Adipocyte (in vitro differentiated cells): ENCODE data around the gene ANKRD40.

Experiments used
- DNase-seq: peaks from one replicate; pipeline ENCODE4 v3.0.0-alpha.2; 2015; ENCODE audit warnings: low read depth
- H3K27me3 ChIP-seq: replicated peaks from 2 replicates; pipeline ENCODE4 v1.7.0; 2013; ENCODE audit warnings: mild to moderate bottlenecking, low read length, moderate library complexity; ENCODE audit not compliant: control insufficient read depth, insufficient read depth
- H3K36me3 ChIP-seq: 2 replicates; pipeline ENCODE4 v1.7.0; 2013; ENCODE audit warnings: low read length, mild to moderate bottlenecking, moderate library complexity; ENCODE audit not compliant: control insufficient read depth, insufficient read depth, severe bottlenecking
- H3K4me1 ChIP-seq: 2 replicates; pipeline ENCODE4 v1.7.0; 2013; ENCODE audit warnings: mild to moderate bottlenecking, low read length, moderate library complexity; ENCODE audit not compliant: control insufficient read depth, insufficient read depth
- H3K4me3 ChIP-seq: 2 replicates; pipeline ENCODE4 v1.7.0; 2013; ENCODE audit warnings: mild to moderate bottlenecking, low read length, moderate library complexity
- H3K9ac ChIP-seq: 2 replicates; pipeline ENCODE4 v1.7.0; 2013; ENCODE audit warnings: mild to moderate bottlenecking, low read length, moderate library complexity
- H3K9me3 ChIP-seq: 2 replicates; pipeline ENCODE4 v1.7.0; 2013; ENCODE audit warnings: mild to moderate bottlenecking, low read length, moderate library complexity; ENCODE audit not compliant: control insufficient read depth

The ANKRD40 gene

DNA sequence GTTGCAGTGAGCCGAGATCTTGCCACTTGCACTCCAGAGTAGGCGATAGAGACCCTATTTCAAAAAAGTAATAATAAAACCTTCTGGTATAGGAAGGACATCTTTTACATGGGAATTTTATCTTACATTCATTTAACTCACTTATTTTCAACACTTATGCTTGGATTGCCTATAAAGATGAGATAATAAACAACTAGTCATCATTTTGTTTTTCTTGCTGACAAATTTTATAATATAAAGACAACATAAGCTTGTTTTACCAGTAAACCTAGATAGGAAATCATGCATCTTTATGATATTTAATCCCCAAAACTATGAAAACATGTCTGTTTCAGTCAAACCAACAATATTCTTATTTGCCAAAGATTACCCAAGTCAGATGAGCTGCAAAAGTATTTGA is 56.1 kb downstream of the ANKRD40 start:
- peaks cover 3% of the 10 kb centered on the region for H3K36me3 ChIP-seq
- H3K4me1 ChIP-seq: no peaks in the 10 kb centered on the region
- H3K9me3 ChIP-seq: no peaks in the 10 kb centered on the region

GRCh38 chr17:50649042-50649908 is 58.4 kb downstream of the ANKRD40 start:
- Histone ChIP-seq H3K36me3 (no peaks in the 10 kb centered on the region), H3K27me3 (no peaks in the 10 kb centered on the region), H3K9ac (no peak overlapping the region), H3K4me1 (no peaks in the 10 kb centered on the region), H3K9me3 (no peaks in the 10 kb centered on the region), H3K4me3 (no peak overlapping the region)
- no peak for DNase-seq

More for the DNA sequence above, 56.1 kb downstream of the ANKRD40 start:
- no peak overlapping the region for H3K9ac ChIP-seq
- no peaks in the 10 kb centered on the region for H3K27me3 ChIP-seq
- DNase-seq: no peak
- no peak overlapping the region for H3K4me3 ChIP-seq

GRCh38 chr17:50647187-50647586 is 60.5 kb downstream of the ANKRD40 start:
- Histone ChIP-seq H3K4me3 (no peak overlapping the region), H3K4me1 (no peaks in the 10 kb centered on the region), H3K9me3 (no peaks in the 10 kb centered on the region), H3K27me3 (no peaks in the 10 kb centered on the region), H3K36me3 (peaks cover 8% of the 10 kb centered on the region), H3K9ac (no peak overlapping the region)
- no peak for DNase-seq

GRCh38 chr17:50645748-50646682 is 61.7 kb downstream of the ANKRD40 start:
- peaks cover 8% of the 10 kb centered on the region for H3K36me3 ChIP-seq
- H3K27me3 ChIP-seq: no peaks in the 10 kb centered on the region
- no peak for DNase-seq
- no peak overlapping the region for H3K9ac ChIP-seq
- H3K9me3 ChIP-seq: no peaks in the 10 kb centered on the region
- H3K4me1 ChIP-seq: peaks cover 5% of the 10 kb centered on the region
- no peak overlapping the region for H3K4me3 ChIP-seq
